Neural cell (in vitro differentiated cells): ENCODE results near the gene RHO. TPM values are rescaled to one million over a fixed set of nuclear protein-coding genes. Genes with fewer than 3 reads are reported as not detected.

ENCODE experiments used
- H2AFZ ChIP-seq: fragments of 200-600, 300-800 bp; sonication (generic), shearing (Covaris generic); 2 replicates; pipeline ENCODE4 v1.6.0; 2014; ENCODE audit warnings: low read depth, mild to moderate bottlenecking, antibody characterized with exemption, low read length, moderate library complexity
- H3F3A ChIP-seq: fragments of 200-600 bp; shearing (Covaris generic); 2 replicates; pipeline ENCODE4 v1.6.1; 2016; ENCODE audit warnings: mild to moderate bottlenecking, moderate library complexity, mixed read lengths, antibody characterized with exemption, low read length; ENCODE audit not compliant: insufficient read depth, poor library complexity, severe bottlenecking
- H3K27ac ChIP-seq: fragments of 200-600, 300-800 bp; sonication (generic), shearing (Covaris generic); 2 replicates; pipeline ENCODE4 v1.5.1; 2014; ENCODE audit warnings: mild to moderate bottlenecking, low read length, moderate library complexity
- H3K27me3 ChIP-seq: fragments of 300-800, 200-600 bp; sonication (generic), shearing (Covaris generic); 2 replicates; pipeline ENCODE4 v1.6.0; 2014; ENCODE audit warnings: mild to moderate bottlenecking, low read depth, low read length, moderate library complexity; ENCODE audit not compliant: insufficient read depth
- H3K36me3 ChIP-seq: fragments of 300-800, 200-600 bp; sonication (generic), shearing (Covaris generic); 2 replicates; pipeline ENCODE4 v1.5.1; 2014; ENCODE audit warnings: mild to moderate bottlenecking, antibody characterized with exemption, low read length, moderate library complexity; ENCODE audit not compliant: insufficient read depth
- H3K4me2 ChIP-seq: fragments of 300-800, 200-600 bp; sonication (generic), shearing (Covaris generic); 2 replicates; pipeline ENCODE4 v1.6.0; 2014; ENCODE audit warnings: mild to moderate bottlenecking, low read length
- H3K4me3 ChIP-seq: fragments of 300-800, 200-600 bp; sonication (generic), shearing (Covaris generic); 2 replicates; pipeline ENCODE4 v1.5.1; 2014; ENCODE audit warnings: mild to moderate bottlenecking, low read length, moderate library complexity
- H3K79me2 ChIP-seq: fragments of 200-600 bp; shearing (Covaris generic); replicated peaks from 2 replicates; pipeline ENCODE4 v1.6.0; 2014; ENCODE audit warnings: mild to moderate bottlenecking, low read length, moderate library complexity; ENCODE audit not compliant: insufficient read depth
- H3K9ac ChIP-seq: fragments of 300-800, 200-600 bp; sonication (generic), shearing (Covaris generic); 2 replicates; pipeline ENCODE4 v1.6.1; 2016; ENCODE audit warnings: mild to moderate bottlenecking, low read length, mixed read lengths
- H3K9me2 ChIP-seq: fragments of 200-600 bp; shearing (Covaris generic); 2 replicates; pipeline ENCODE4 v1.6.1; 2016; ENCODE audit warnings: mild to moderate bottlenecking, low read length, mixed read lengths; ENCODE audit not compliant: insufficient read depth
- H3K9me3 ChIP-seq: fragments of 200-600, 300-800 bp; sonication (generic), shearing (Covaris generic); 2 replicates; pipeline ENCODE4 v1.6.1; 2016; ENCODE audit warnings: mild to moderate bottlenecking, mixed run types, low read length, moderate library complexity, mixed read lengths
- H4K20me1 ChIP-seq: fragments of 200-600 bp; shearing (Covaris generic); 2 replicates; pipeline ENCODE4 v1.6.1; 2016; ENCODE audit warnings: mild to moderate bottlenecking, mixed run types; ENCODE audit not compliant: insufficient read depth
- CTCF ChIP-seq: fragments of 450-650 bp; IDR thresholded peaks from 2 replicates; pipeline ENCODE4 v1.5.1; 2014; ENCODE audit warnings: antibody characterized with exemption, mild to moderate bottlenecking, moderate library complexity; ENCODE audit not compliant: poor library complexity, severe bottlenecking
- EP300 ChIP-seq: fragments of 450-650 bp; conservative IDR thresholded peaks from 2 replicates; pipeline ENCODE4 v1.6.1; 2014; ENCODE audit warnings: antibody characterized with exemption, mild to moderate bottlenecking, moderate library complexity; ENCODE audit not compliant: poor library complexity, severe bottlenecking
- EZH2 ChIP-seq: fragments of 200-600, 300-800 bp; shearing (Covaris generic), sonication (generic); IDR thresholded peaks from 2 replicates; pipeline ENCODE4 v1.6.1; 2014; ENCODE audit warnings: antibody characterized with exemption, low read length, borderline replicate concordance, mild to moderate bottlenecking; ENCODE audit not compliant: insufficient read depth, poor library complexity, severe bottlenecking
- MXI1 ChIP-seq: fragments of 450-650 bp; conservative IDR thresholded peaks from 2 replicates; pipeline ENCODE4 v1.6.1; 2014; ENCODE audit warnings: antibody characterized with exemption, mild to moderate bottlenecking; ENCODE audit not compliant: poor library complexity, severe bottlenecking
- POLR2AphosphoS5 ChIP-seq: IDR thresholded peaks from 2 replicates; pipeline ENCODE4 v1.6.1; 2012
- RAD21 ChIP-seq: fragments of 450-650 bp; conservative IDR thresholded peaks from 2 replicates; pipeline ENCODE4 v1.6.1; 2014; ENCODE audit warnings: antibody characterized with exemption, mild to moderate bottlenecking, moderate library complexity
- REST ChIP-seq: IDR thresholded peaks from 2 replicates; pipeline ENCODE4 v1.6.1; 2012; ENCODE audit warnings: borderline replicate concordance
- SMC3 ChIP-seq: fragments of 450-650 bp; conservative IDR thresholded peaks from 2 replicates; pipeline ENCODE4 v1.6.1; 2014; ENCODE audit warnings: antibody characterized with exemption, mild to moderate bottlenecking, moderate library complexity; ENCODE audit not compliant: poor library complexity
- TAF1 ChIP-seq: IDR thresholded peaks from 2 replicates; pipeline ENCODE4 v1.6.1; 2012; ENCODE audit warnings: low read depth
- polyA plus RNA-seq: library from polyadenylated mRNA; depleted of rRNA; stranded (reverse); fragments of >200 nt; gene quantifications from 2 replicates; pipeline ENCODE4 v1.2.3, GENCODE V29; 2014

Gene RHO
- polyA plus RNA-seq, 1 donor from 2014 or later, result not detected

GRCh38 chr3:129536804-129537203 lies 8.4 kb downstream of the RHO start:
- H3K9me2 ChIP-seq, result no peaks in the 10 kb centered on the region
- no peaks in the 10 kb centered on the region for H3K36me3 ChIP-seq

GRCh38 chr3:129539206-129539605 lies 10.8 kb downstream of the RHO start:
- H3K9me2 ChIP-seq, result no peaks in the 10 kb centered on the region
- H3F3A ChIP-seq, result no peaks in the 10 kb centered on the region
- H3K9ac ChIP-seq, result no peak overlapping the region
- H4K20me1 ChIP-seq, result no peaks in the 10 kb centered on the region
- no peak overlapping the region for H3K4me3 ChIP-seq
- H3K9me3 ChIP-seq, result no peaks in the 10 kb centered on the region
- no peak overlapping the region for H2AFZ ChIP-seq
- no peak for TF ChIP-seq SMC3
- no peak for TF ChIP-seq TAF1
- TF ChIP-seq POLR2AphosphoS5, result no peak
- no peak for TF ChIP-seq EZH2
- no peak for TF ChIP-seq MXI1
- TF ChIP-seq EP300, result no peak
- no peak for TF ChIP-seq REST
- no peak for TF ChIP-seq CTCF
- TF ChIP-seq RAD21, result no peak
- H3K4me2 ChIP-seq, result no peak overlapping the region
- no peaks in the 10 kb centered on the region for H3K36me3 ChIP-seq
- no peaks in the 10 kb centered on the region for H3K79me2 ChIP-seq
- no peak overlapping the region for H3K27ac ChIP-seq
- H3K27me3 ChIP-seq, result no peaks in the 10 kb centered on the region

More at GRCh38 chr3:129536804-129537203, 8.4 kb downstream of the RHO start:
- TF ChIP-seq POLR2AphosphoS5, result no peak
- no peak for TF ChIP-seq MXI1
- no peak for TF ChIP-seq EZH2
- TF ChIP-seq CTCF, result no peak
- no peak for TF ChIP-seq EP300
- Histone ChIP-seq H3F3A (no peaks in the 10 kb centered on the region), H3K9ac (no peak overlapping the region), H2AFZ (no peak overlapping the region), H3K4me2 (no peak overlapping the region), H3K4me3 (no peak overlapping the region), H3K27ac (no peak overlapping the region), H3K27me3 (no peaks in the 10 kb centered on the region), H4K20me1 (no peaks in the 10 kb centered on the region), H3K9me3 (no peaks in the 10 kb centered on the region), H3K79me2 (no peaks in the 10 kb centered on the region)
